ENCODE data around the gene FAIM2.
"Not testable (repeated sequence)": the region's sequence is repeated elsewhere in the genome, so short reads cannot be mapped to it uniquely, and the experiment has no call there.

FAIM2 gene

GRCh38 chr12:49875115-49875720, 28.5 kb downstream of the FAIM2 start:
- no peak for DNase-seq

DNA sequence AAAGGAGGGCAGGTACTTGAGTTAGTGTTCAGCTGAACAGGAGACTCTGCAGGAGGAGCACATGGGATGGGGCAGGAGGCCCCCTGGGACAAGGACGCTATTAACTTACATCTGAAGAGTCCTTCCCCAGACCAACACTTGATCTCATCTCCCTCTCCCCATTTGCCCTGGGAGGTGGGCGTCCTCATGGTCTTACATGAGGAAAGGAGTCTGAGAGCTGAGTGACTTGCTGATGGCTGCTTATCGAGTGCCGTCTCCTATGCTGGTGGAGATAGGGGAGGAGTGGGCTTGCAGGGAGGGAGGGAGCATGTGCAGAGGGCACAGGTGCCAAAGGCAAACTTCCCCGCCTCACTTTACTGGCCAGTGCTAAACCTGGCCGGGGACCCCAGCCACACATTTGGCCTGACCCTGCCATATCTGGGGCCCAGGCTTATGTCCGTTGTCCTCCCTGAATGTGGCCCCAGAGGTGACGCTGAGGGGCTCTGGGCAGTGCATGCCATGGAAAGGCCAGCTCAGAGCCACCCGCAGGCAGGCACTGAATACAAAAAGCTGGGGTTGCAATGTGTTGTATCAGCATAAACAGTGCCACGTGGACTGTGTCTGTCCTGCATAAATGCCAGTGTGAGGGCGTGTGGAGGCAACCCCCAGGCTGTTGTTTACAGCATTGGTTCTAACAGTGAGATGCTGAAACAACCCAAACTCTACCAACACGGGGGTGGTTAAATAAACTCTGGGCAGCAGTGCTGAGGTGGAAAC, 29.4 kb downstream of the FAIM2 start:
- no peak for DNase-seq

- no peak for DNase-seq
Measured at GRCh38 chr12:49873361-49873934, 30.3 kb downstream of the FAIM2 start.

DNA sequence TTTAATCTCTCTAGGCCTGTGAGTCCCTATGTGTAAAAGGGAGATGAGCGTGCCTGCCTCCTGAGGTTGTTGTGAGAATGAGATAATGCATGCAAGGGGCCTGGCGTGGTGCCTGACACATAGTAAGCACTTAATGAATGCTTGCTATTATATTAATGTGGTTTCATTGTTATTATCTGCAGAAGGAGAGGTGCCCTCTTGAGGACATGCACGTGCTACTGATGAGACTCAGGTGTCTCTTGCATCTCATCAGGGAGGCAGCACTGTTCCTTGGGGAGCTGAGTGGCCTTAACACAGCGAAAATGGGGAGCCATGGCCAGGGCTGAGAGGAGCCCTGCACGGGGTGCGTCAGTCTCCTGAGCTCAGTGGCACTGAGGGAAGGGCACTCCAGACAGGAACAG, 30.9 kb downstream of the FAIM2 start:
- no peak for DNase-seq

GRCh38 chr12:49872381-49872780, 31.3 kb downstream of the FAIM2 start:
- DNase-seq = no peak

DNA sequence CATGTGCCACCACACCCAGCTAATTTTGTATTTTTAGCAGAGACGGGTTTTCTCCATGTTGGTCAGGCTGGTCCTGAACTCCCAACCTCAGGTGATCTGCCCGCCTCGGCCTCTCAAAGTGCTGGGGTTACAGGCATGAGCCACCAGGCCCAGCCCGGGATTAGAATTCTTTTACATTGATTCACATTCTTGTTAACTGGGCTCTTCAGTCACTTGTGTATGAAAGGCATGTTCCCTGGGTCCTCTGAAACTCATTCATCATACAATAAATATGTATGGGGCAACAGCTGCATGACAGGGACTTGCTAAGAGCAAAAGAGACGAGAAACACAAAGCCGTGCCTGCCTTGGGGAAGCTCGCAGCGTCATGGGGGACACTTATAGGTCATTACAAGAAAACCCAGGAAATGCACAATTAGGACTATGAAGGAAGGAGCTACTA, 31.9 kb downstream of the FAIM2 start:
- not testable (repeated sequence) for DNase-seq

DNA sequence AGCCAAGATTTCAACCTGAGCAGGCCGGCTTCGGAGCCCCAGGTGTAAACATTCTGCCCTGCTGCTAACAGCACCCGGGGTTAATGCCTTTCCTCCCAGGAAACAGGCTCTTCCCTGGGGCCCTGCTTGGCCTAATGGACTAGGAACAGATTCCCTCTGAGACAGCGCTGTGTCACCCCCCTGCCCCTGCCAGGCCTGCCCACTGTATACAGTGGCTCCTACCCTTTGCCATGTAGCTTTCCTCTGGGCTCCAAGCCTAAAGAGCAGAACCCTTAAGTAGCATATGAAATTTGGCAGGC, 32.5 kb downstream of the FAIM2 start:
- DNase-seq = no peak

- DNase-seq = no peak
Measured at GRCh38 chr12:49870501-49871262, 33.0 kb downstream of the FAIM2 start.

DNA sequence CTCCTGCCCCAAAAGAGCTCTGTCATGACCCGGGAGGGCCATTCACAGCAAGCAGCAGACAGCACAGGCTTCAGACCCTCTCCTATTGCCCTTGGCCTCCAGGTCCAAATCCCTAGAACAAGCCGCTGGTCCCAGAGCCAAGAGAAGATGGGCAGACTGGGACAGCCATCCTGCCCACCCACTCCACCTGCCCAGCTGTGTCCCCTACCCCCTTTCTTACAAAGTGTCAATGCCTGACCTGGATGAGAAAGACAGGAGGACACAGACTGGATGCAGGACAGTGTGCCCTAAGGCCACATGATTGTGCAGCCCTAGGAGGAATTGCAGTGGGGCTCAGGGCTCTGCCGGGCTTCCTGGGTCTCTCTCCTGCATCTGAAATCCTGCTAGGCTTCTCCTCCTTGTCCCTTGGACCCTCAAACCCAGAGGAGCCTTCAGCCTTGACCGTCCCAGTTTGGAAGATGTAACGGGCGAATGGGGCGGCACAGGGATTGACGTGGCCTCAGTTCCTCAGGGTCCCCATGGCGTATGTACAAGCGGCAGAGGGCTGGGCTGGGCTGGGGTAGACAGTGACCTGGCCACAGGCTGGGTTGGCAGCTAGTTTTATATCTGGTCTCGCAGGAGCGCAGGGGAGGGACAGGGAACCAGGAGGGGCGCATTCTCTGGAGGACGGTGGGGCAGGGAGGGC, 33.7 kb downstream of the FAIM2 start:
- DNase-seq = no peak

DNA sequence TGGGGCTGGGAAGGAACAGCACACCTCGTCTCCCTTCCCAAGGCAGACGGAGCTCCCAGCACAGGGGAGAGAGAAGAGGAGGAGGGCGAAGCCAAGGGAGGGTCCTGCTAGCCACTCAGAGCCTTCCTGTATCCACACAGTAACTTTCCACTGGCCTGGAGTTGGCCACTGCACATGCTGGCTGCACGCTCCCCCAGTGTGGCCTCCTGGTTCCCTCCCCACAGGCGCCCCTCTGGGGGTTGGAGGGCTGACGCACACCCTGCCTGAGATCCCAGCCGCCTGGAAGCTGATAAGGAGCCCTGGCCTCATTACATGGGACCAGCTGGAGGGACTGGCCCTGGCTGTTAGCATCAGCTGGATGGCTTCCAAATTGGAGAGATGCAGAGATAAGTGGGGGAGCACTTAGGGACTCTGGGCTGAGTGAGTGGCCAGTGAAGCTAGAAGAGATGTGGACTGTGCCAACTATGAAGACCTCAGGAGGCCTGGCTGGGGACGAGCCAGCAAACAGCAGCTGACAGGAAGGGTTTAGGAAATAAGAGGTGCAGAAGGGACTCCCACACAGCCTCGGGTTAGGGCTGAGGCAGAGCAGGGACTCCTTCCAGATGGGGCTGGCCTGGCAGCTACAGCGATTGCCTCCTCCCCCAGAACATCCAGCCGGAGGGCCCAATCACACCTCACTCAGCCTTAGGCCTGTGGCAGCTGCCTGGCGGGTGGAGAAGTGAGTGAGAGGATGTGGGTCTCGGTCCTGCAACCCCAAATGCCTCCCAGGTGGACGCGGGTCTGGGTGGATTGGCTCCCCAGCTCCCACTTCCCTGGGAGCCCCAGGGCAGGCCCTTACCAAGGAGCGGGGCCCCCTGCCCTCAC, 34.5 kb downstream of the FAIM2 start:
- no peak for DNase-seq

DNA sequence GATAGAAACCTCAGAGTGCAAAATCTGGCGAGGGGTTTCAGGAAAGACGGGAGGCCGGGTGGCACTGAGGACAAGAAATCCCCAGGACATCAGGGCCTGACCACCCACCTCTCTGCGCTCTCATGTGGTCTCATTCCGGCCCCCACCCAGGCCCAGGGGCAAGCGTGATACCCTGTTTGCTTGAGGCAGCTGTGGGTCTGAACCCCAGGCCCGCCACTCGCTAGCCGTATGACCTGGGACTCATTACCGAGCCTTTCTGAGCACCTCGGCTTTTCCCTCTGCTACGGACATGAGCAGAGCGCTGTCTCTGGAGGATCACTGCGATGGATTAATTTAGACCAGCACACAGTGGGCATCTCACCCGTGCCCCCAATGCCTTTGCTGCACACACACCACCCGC, 35.3 kb downstream of the FAIM2 start:
- no peak for DNase-seq

- no peak for DNase-seq
Measured at GRCh38 chr12:49867570-49868341, 35.9 kb downstream of the FAIM2 start.

GRCh38 chr12:49866859-49867569, 36.7 kb downstream of the FAIM2 start:
- no peak for DNase-seq

DNA sequence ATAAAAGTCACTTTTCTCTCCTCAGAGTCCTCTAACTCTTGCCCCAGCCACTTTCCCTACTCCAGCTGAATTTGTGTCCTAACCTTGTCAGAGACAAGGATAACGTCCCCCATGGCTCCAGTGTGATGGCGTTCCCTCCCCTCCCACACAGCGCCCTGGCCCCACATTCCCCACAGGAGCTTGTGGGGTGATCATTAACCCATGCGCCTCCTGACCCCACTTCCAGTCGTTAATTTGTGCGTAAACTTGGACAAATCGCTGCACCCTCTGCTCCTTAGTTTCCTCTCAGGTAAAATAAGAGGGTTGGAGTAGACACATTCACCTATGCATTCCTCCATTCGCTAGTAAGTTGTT, 37.9 kb downstream of the FAIM2 start:
- no peak for DNase-seq

GRCh38 chr12:49865109-49865781, 38.5 kb downstream of the FAIM2 start:
- no peak for DNase-seq

DNA sequence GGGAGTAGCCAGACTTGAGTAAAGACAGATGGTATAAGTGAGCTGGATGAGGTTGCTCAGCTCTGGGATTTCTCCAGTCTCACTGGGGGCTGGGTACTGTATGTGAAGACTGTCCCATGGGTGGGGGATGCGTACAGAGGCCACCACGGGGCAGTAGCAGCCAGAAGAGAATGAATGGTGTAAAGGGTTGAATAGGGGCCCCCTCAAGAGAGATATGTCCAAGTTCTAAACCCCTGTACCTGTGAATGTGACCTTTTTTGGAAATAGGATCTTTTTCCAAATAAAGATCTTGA, 39.0 kb downstream of the FAIM2 start:
- no peak for DNase-seq

GRCh38 chr12:49863946-49864797, 39.5 kb downstream of the FAIM2 start:
- DNase-seq = no peak

DNA sequence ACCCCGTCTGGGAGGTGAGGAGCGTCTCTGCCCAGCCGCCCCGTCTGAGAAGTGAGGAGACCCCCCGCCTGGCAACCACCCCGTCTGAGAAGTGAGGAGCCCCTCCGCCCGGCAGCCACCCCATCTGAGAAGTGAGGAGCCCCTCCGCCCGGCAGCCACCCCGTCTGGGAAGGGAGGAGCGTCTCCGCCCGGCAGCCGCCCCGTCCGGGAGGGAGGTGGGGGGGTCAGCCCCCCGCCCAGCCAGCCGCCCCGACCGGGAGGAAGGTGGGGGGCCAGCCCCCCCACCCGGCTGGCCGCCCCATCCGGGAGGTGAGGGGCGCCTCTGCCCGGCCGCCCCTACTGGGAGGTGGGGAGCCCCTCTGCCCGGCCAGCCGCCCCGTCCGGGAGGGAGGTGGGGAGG, 42.8 kb downstream of the FAIM2 start:
- not testable (repeated sequence) for DNase-seq

- DNase-seq = not testable (repeated sequence)
Measured at GRCh38 chr12:49855890-49856289, 47.8 kb downstream of the FAIM2 start.

Data from NCI-H510A (cell line).